IMR-90 (cell line): ENCODE measurements around the gene SIX2. TPM values are rescaled to one million over a fixed set of nuclear protein-coding genes. Genes with fewer than 3 reads are reported as not detected.

Source experiments
- ATAC-seq: fragments of 200-7000 bp; cut with Tn5 transposase; 2 replicates; pipeline ENCODE4 v1.9.1; 2020; ENCODE audit warnings: low read depth, mild to moderate bottlenecking, moderate library complexity
- BruUV-seq: library from RNA; stranded (reverse); fragments of 400-500 nt; replicated peaks from 2 replicates; lab custom pipeline; 2021; lab: Mats Ljungman, UMichigan
- CTCF ChIA-PET: fragments of 300-600 bp; formaldehyde crosslinking; extraction: SDS; loops from one replicate; lab custom pipeline; 2021; ENCODE audit warnings: antibody characterized with exemption; lab: Yijun Ruan, JAX
- POLR2A ChIA-PET: fragments of 300-600 bp; sonication (Branson Sonifier 250); formaldehyde crosslinking; loops from one replicate; lab custom pipeline; 2022; ENCODE audit warnings: antibody characterized with exemption; ENCODE audit not compliant: unreplicated experiment; lab: Charles Lee
- DNase-seq: peaks from one replicate; pipeline ENCODE4 v3.0.0; 2013
- H2AFZ ChIP-seq: replicated peaks from 2 replicates; pipeline ENCODE3; 2013; ENCODE audit warnings: low read length, mild to moderate bottlenecking; ENCODE audit not compliant: poor library complexity
- H2AK5ac ChIP-seq: 2 replicates; pipeline ENCODE4 v1.6.1; 2013; ENCODE audit warnings: low read depth, low read length, inconsistent platforms
- H2AK9ac ChIP-seq: replicated peaks from 2 replicates; pipeline ENCODE3; 2013; ENCODE audit warnings: mild to moderate bottlenecking, low read depth, low read length, moderate library complexity; ENCODE audit not compliant: poor library complexity
- H2BK120ac ChIP-seq: 2 replicates; pipeline ENCODE4 v1.6.1; 2013; ENCODE audit warnings: low read depth, low read length, inconsistent platforms
- H2BK15ac ChIP-seq: 3 replicates; pipeline ENCODE4 v1.6.1; 2013; ENCODE audit warnings: low read depth, low read length, inconsistent platforms
- H2BK20ac ChIP-seq: 2 replicates; pipeline ENCODE4 v1.6.1; 2013; ENCODE audit warnings: low read depth, mild to moderate bottlenecking, inconsistent platforms, low read length, moderate library complexity
- H2BK5ac ChIP-seq: 2 replicates; pipeline ENCODE4 v1.6.1; 2013; ENCODE audit warnings: mild to moderate bottlenecking, low read depth, low read length, inconsistent platforms; ENCODE audit not compliant: poor library complexity, severe bottlenecking
- H3K14ac ChIP-seq: replicated peaks from 2 replicates; pipeline ENCODE4 v1.6.1; 2013; ENCODE audit warnings: low read depth, low read length, inconsistent platforms
- H3K18ac ChIP-seq: 2 replicates; pipeline ENCODE4 v1.6.1; 2013; ENCODE audit warnings: low read depth, low read length, control low read depth
- H3K23ac ChIP-seq: 2 replicates; pipeline ENCODE4 v1.6.1; 2013; ENCODE audit warnings: low read depth, low read length, inconsistent platforms
- H3K27ac ChIP-seq: 2 replicates; pipeline ENCODE4 v1.5.1; 2013; ENCODE audit warnings: mild to moderate bottlenecking, control low read depth, low read length; ENCODE audit not compliant: insufficient read depth
- H3K27me3 ChIP-seq: 2 replicates; pipeline ENCODE4 v1.6.1; 2013; ENCODE audit warnings: low read length; ENCODE audit not compliant: control insufficient read depth, insufficient read depth
- H3K36me3 ChIP-seq: 2 replicates; pipeline ENCODE4 v1.6.1; 2013; ENCODE audit warnings: low read length, mixed read lengths; ENCODE audit not compliant: control insufficient read depth, insufficient read depth
- H3K4ac ChIP-seq: 2 replicates; pipeline ENCODE4 v1.6.1; 2013; ENCODE audit warnings: low read depth, low read length, inconsistent platforms
- H3K4me1 ChIP-seq: 2 replicates; pipeline ENCODE4 v1.6.1; 2013; ENCODE audit warnings: low read length, mixed read lengths; ENCODE audit not compliant: control insufficient read depth, insufficient read depth
- H3K4me2 ChIP-seq: 2 replicates; pipeline ENCODE4 v1.6.1; 2013; ENCODE audit warnings: low read depth, mild to moderate bottlenecking, control low read depth, low read length, moderate library complexity
- H3K4me3 ChIP-seq: 2 replicates; pipeline ENCODE4 v1.5.1; 2013; ENCODE audit warnings: low read depth, mild to moderate bottlenecking, control low read depth, low read length, moderate library complexity; ENCODE audit not compliant: insufficient read depth
- H3K56ac ChIP-seq: 2 replicates; pipeline ENCODE4 v1.6.1; 2013; ENCODE audit warnings: low read length, inconsistent platforms; ENCODE audit not compliant: insufficient read depth; ENCODE audit errors: extremely low read depth
- H3K79me1 ChIP-seq, 2 experiments: 2 replicates each; pipeline ENCODE4 v1.6.1; 2013; ENCODE audit warnings: low read length in 2 of 2, inconsistent platforms in 1 of 2, low read depth in 1 of 2
- H3K9ac ChIP-seq: 2 replicates; pipeline ENCODE4 v1.6.1; 2013; ENCODE audit warnings: low read depth, low read length, control low read depth
- H3K9me1 ChIP-seq: 2 replicates; pipeline ENCODE4 v1.6.1; 2013; ENCODE audit warnings: low read length, inconsistent platforms; ENCODE audit not compliant: insufficient read depth
- H3K9me3 ChIP-seq: 2 replicates; pipeline ENCODE4 v1.6.1; 2013; ENCODE audit warnings: low read length; ENCODE audit not compliant: control insufficient read depth, insufficient read depth
- H4K20me1 ChIP-seq: 2 replicates; pipeline ENCODE4 v1.6.1; 2013; ENCODE audit warnings: low read length, inconsistent platforms; ENCODE audit not compliant: insufficient read depth
- H4K5ac ChIP-seq: 2 replicates; pipeline ENCODE4 v1.6.1; 2013; ENCODE audit warnings: mild to moderate bottlenecking, low read depth, low read length, control low read depth
- H4K8ac ChIP-seq, 2 experiments: 2 replicates each; pipeline ENCODE4 v1.6.1; 2013; ENCODE audit warnings: low read depth in 2 of 2, low read length in 2 of 2, control low read depth in 1 of 2, inconsistent platforms in 1 of 2
- H4K91ac ChIP-seq: 2 replicates; pipeline ENCODE4 v1.6.1; 2013; ENCODE audit warnings: low read depth, low read length, inconsistent platforms; ENCODE audit not compliant: insufficient read depth
- CEBPB ChIP-seq: IDR thresholded peaks from 2 replicates; pipeline ENCODE4 v1.6.1; 2012; ENCODE audit warnings: low read depth, low read length, improper control_type of control experiment
- ELK1 ChIP-seq: fragments of 150-350 bp; IDR thresholded peaks from 2 replicates; pipeline ENCODE4 v1.6.1; 2016; ENCODE audit warnings: low read depth, mild to moderate bottlenecking, low read length, moderate library complexity, borderline replicate concordance
- FOS ChIP-seq: fragments of 150-350 bp; IDR thresholded peaks from 2 replicates; pipeline ENCODE4 v1.6.1; 2016; ENCODE audit warnings: low read depth, low read length
- MAFK ChIP-seq: IDR thresholded peaks from 2 replicates; pipeline ENCODE4 v1.6.1; 2012; ENCODE audit warnings: low read depth, low read length, improper control_type of control experiment
- MAZ ChIP-seq: IDR thresholded peaks from 2 replicates; pipeline ENCODE4 v1.6.1; 2012; ENCODE audit warnings: low read depth, mild to moderate bottlenecking, low read length, improper control_type of control experiment, moderate library complexity, borderline replicate concordance
- NFE2L2 ChIP-seq: fragments of 150-350 bp; IDR thresholded peaks from 2 replicates; pipeline ENCODE4 v1.6.1; 2016; ENCODE audit warnings: low read depth, mild to moderate bottlenecking, low read length
- POLR2A ChIP-seq: IDR thresholded peaks from 2 replicates; pipeline ENCODE4 v1.6.1; 2012; ENCODE audit warnings: mild to moderate bottlenecking, low read depth, low read length
- RAD21 ChIP-seq: IDR thresholded peaks from 2 replicates; pipeline ENCODE4 v1.6.1; 2012; ENCODE audit warnings: low read length, improper control_type of control experiment
- RCOR1 ChIP-seq: IDR thresholded peaks from 2 replicates; pipeline ENCODE4 v1.6.1; 2012; ENCODE audit warnings: mild to moderate bottlenecking, low read length, improper control_type of control experiment; ENCODE audit not compliant: insufficient replicate concordance
- RFX5 ChIP-seq: IDR thresholded peaks from 2 replicates; pipeline ENCODE4 v1.8.0; 2012; ENCODE audit warnings: low read depth, mild to moderate bottlenecking, low read length, moderate library complexity
- whole genome bisulfite sequencing, 2 experiments: methylation state at CpG; one replicate each; pipeline versions ENCODE4 v1.1.5 to v1.1.7; 2013; ENCODE audit warnings: missing lambda C conversion rate in 2 of 2; ENCODE audit not compliant: insufficient read length in 1 of 2; ENCODE audit errors: extremely low coverage in 2 of 2; 5-methylcytosine and 5-hydroxymethylcytosine counted together
- dilution Hi-C: fragments of 300-500 bp; cut with HindIII; formaldehyde crosslinking; loops from one replicate; pipeline ENCODE4 v1.14.3; 2018; ENCODE audit warnings: low sequenced_read_pairs; ENCODE audit not compliant: unreplicated experiment
- in situ Hi-C: fragments of 300-500 bp; cut with MboI; formaldehyde crosslinking; loops from 3 replicates; pipeline ENCODE4 v1.14.3; 2019; ENCODE audit warnings: low sequenced_read_pairs, inconsistent platforms, mixed read lengths
- intact Hi-C: fragments of 100-400 bp; cut with micrococcal nuclease; formaldehyde crosslinking; loops from 2 replicates; pipeline ENCODE4 v1.10.0; 2022
- polyA plus RNA-seq, 3 experiments: library from polyadenylated mRNA; depleted of rRNA; stranded (reverse); fragments of >200 nt; gene quantifications; 2 replicates each; pipeline ENCODE4 v1.2.3, GENCODE V29; 2012; ENCODE audit warnings: low replicate concordance in 1 of 3
- total RNA-seq: library from RNA; depleted of rRNA; stranded (reverse); fragments of >200 nt; gene quantifications from 2 replicates; pipeline ENCODE4 v1.2.3, GENCODE V29; 2012

SIX2 gene
- total and polyA plus RNA-seq, 2 of the 4 experiments (the other 2 are of a cell fraction), result not detected

- dilution Hi-C loops, result no loop called here
- H3K23ac ChIP-seq, result no peak overlapping the region
- no peaks in the 10 kb centered on the region for H3K4me1 ChIP-seq
- H3K9ac ChIP-seq, result no peak overlapping the region
- no peak overlapping the region for H3K14ac ChIP-seq
- no peak overlapping the region for H2BK20ac ChIP-seq
- H3K4me2 ChIP-seq, result no peak overlapping the region
- no peak overlapping the region for H2AFZ ChIP-seq
- no peaks in the 10 kb centered on the region for H3K36me3 ChIP-seq
- H2AK9ac ChIP-seq, result no peak overlapping the region
- WGBS, 2 experiments, result no CpG with 5 or more reads among the region's 5 CpGs
- BruUV-seq, result no TSS peak
- CTCF ChIA-PET, result no interaction called here
- no peak overlapping the region for H4K8ac ChIP-seq
- H2AK5ac ChIP-seq, result no peak overlapping the region
- no peak overlapping the region for H4K91ac ChIP-seq
- H3K4me3 ChIP-seq, result no peak overlapping the region
- H3K9me3 ChIP-seq, result no peaks in the 10 kb centered on the region
- in situ Hi-C loops, result loop anchor here (10.0 to 25.0 kb wide), 2 partner anchors 475 to 917 kb away; no protein-coding TSS in a partner anchor
- no peak overlapping the region for H2BK15ac ChIP-seq
- ATAC-seq (no peak), DNase-seq (no peak)
- no peak overlapping the region for H3K4ac ChIP-seq
- POLR2A ChIA-PET, result no interaction called here
- no peak overlapping the region for H3K27ac ChIP-seq
- H2BK5ac ChIP-seq, result no peak overlapping the region
- H3K9me1 ChIP-seq, result peaks cover 6% of the 10 kb centered on the region; the same call in 1 of the 2 replicates
- H3K79me1 ChIP-seq, result no peaks in the 10 kb centered on the region
- peaks cover 5% of the 10 kb centered on the region for H4K20me1 ChIP-seq
- no peak overlapping the region for H4K5ac ChIP-seq
- H3K56ac ChIP-seq, result no peak overlapping the region
- no peak overlapping the region for H2BK120ac ChIP-seq
- intact Hi-C loops, result no loop called here
- H3K18ac ChIP-seq, result no peak overlapping the region
- no peak for TF ChIP-seq CEBPB
- TF ChIP-seq NFE2L2, result no peak
- TF ChIP-seq RFX5, result no peak
- no peak for TF ChIP-seq RCOR1
- TF ChIP-seq FOS, result no peak
- no peak for TF ChIP-seq MAFK
- no peak for TF ChIP-seq ELK1
- TF ChIP-seq RAD21, result no peak
- no peak for TF ChIP-seq POLR2A
- TF ChIP-seq MAZ, result no peak
- peaks cover 30% of the 10 kb centered on the region for H3K27me3 ChIP-seq
These were observed 47.0 kb downstream of the SIX2 start for GRCh38 chr2:44962176-44962695.
